GM19193 (cell line): ENCODE measurements around the gene MTCH1.

Experiments used
- POLR2A ChIP-seq: IDR thresholded peaks from 4 replicates; pipeline ENCODE4 v1.6.1; 2011; ENCODE audit not compliant: insufficient read depth, insufficient read length; ENCODE audit errors: extremely low read depth

Gene MTCH1

DNA sequence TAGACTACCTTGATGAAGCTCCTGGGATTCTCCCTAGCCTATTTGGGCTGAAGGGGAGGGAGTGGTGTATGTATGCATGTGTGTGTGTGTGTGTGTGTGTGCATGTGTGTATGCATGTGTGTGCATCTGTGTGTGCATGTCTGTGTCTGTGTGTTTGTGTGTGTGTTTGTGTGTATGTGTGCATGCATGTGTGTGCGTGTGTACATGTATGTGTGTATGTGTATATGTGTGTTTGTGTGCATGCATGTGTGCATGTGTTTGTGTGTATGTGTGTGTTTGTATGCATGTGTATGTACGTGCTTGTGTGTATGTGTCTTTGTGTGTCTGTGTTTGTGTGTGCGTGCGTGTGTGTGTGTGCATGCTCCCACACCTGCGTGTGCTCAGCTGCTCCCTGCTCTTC, 34.8 kb upstream of the MTCH1 start:
- no peak for TF ChIP-seq POLR2A

DNA sequence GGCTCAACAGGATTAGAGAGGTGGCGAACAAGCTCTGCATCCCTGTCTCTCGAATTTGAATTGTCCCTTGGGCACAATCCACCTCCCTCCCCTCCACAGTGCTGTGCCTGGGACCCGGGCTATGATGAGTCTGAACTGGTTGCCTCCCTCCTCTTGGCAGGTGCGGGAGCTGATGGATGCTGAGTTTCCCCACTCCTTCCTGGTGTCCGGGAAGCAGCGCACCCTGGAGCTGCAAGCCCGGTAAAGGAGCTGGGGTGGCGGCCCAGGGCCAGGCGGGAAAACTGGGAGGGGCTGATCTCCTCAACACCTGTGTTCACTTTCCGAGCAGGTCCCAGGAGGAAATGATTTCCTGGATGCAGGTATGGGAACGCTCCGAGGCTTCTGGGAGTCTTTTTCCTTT, 34.4 kb upstream of the MTCH1 start:
- no peak for TF ChIP-seq POLR2A

DNA sequence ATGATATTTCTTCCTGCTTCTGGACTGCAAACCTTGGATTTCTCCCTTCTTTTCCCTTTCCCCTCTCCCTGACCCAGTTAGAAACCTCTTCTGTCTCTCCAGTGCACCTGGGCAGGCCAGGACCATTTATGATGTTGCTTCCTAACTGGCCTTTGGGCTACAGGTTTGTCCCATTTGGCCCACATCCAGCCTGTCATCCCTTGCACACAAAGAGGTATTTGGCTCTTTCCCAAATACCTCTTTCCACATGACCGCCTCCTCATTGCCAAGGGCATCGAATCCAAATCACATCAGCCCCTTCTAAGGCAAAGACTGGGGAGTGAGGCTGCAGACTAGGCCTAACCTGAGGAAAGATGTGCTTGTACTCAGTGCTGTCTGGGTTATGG, 33.1 kb upstream of the MTCH1 start:
- TF ChIP-seq POLR2A = no peak

DNA sequence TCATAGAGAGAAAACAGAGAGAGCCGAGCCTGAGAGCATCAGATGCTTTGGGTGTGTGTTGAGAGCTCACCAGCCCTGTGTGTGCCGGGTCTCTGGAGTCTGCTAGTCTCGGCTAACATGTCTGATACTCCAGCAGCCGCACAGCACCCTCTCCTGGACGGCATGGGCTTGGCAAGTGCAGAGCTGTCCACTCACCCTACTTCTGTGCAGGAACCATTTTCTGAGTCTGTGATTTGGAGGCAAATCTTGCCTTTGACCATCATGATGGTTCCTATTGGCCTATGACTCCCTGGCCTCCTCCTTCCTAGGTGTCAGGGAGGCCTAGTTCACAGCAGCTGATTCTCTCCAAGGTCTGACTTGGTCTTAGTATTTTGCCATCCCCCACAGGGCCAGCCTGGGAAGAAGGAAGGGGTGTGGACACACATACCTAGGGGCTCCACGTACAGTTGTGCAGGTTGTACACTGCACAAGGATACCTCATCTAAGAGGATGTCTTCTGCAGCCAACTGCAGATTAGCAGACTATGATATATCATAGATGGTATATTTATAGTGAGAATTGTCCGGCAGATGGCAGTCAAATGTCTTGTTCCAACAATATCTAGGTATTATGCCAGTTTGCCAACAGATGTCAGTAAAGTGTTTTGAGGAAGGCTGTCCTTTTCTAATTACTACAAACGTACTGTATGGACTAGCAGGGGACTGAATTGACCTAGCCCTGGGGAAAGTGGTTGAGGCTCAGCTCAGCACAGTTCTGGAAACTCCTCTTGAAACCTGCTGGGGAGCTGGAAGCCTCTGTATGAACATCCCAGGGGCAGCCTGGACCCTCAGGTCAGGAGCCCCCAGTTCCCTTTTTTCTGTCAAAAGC, 32.4 kb upstream of the MTCH1 start:
- TF ChIP-seq POLR2A = no peak

- TF ChIP-seq POLR2A = no peak
These were observed 31.7 kb upstream of the MTCH1 start for GRCh38 chr6:37017606-37018197.

- TF ChIP-seq POLR2A = no peak
These were observed 31.0 kb upstream of the MTCH1 start for GRCh38 chr6:37016995-37017394.

DNA sequence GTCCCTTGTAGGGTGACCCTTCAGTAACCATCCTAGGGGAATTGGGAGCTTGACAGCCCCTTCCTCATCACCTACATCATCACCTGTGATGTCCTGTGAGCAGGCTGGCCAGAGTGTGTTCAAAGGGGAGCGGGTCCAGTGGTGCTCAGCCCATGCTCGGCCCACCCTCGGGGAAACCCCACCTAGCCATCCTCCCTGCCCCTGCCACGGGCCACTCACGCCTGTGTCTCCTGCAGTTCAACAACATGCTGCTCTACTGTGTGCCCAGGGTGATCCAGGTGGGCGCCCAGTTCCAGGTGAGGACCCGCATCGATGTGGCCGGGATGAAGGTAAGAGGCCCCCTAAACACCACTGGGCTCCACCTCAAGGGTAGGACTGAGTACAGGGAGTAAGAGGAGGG, 29.5 kb upstream of the MTCH1 start:
- TF ChIP-seq POLR2A = no peak

- no peak for TF ChIP-seq POLR2A
These were observed 28.7 kb upstream of the MTCH1 start for GRCh38 chr6:37014667-37015066.

DNA sequence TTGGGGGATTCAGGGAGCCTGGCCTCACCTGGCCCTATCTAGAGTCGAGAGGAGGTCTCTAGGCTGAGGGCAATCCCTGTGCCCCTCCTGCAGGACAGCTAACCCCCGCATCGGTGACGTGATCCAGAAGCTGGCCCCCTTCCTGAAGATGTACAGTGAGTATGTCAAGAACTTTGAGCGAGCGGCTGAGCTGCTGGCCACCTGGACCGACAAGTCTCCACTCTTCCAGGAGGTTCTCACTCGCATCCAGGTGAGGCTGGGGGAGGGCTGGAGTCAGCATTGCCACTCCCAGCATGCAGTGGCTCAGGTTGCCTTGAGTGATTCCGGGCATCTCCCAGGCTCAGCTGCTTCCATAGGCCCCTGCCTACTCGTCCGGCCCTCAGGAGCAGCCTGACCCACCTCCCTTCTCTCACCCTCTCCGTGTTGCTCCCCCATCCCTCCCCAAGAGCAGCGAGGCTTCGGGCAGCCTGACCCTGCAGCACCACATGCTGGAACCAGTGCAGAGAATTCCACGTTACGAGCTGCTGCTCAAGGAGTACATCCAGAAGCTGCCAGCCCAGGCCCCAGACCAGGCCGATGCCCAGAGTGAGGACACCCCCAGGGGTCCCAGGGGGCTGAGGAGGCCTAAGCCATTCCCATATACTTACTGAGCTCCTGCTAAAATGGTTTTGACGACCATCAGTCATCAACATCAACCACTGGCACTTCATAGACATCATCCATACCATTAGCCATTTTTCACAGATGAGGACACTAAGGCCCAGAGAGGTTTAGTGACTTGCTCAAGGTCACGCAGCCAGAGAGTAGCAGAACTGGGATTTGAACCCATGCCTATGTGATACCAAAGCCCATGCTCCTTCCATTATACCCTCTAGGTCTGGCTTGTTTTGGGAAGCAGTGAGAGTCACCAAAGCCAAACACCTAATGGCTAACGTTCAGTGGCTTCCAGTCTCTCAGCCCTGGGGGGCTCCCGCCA, 27.8 kb upstream of the MTCH1 start:
- no peak for TF ChIP-seq POLR2A

DNA sequence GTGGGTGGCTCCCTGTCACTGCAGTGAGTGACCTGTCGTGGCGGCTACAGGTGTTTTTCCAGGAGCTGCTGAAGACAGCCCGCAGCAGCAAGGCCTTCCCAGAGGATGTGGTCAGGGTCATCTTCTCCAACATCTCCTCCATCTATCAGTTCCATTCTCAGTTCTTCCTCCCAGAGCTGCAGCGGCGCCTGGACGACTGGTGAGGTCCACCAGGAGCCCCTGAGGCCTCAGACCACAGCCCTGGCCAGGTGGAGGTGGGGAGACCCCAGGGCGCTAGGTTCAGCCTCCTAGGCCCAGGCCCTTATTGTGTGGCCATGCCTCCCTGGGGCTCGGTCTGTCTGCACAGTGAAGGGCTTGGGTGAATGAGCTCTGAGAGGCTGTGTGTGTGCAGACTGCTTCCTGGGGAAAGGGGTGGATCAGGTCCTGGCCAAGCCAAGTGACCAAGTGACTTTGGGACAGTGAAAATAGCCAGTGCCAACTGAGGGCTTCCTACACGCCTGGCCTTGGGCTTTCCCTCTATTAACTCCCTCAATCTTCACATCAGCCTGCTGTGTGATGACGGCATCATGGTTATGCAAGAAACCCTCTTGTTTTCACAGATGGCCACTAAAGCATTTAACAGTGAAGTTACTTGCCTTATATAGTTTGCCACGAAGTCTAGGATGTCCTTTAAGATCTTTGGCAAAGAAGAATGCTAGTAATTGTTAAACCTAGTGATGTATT, 25.8 kb upstream of the MTCH1 start:
- TF ChIP-seq POLR2A = no peak

GRCh38 chr6:37010402-37010892, 24.5 kb upstream of the MTCH1 start:
- TF ChIP-seq POLR2A = no peak

DNA sequence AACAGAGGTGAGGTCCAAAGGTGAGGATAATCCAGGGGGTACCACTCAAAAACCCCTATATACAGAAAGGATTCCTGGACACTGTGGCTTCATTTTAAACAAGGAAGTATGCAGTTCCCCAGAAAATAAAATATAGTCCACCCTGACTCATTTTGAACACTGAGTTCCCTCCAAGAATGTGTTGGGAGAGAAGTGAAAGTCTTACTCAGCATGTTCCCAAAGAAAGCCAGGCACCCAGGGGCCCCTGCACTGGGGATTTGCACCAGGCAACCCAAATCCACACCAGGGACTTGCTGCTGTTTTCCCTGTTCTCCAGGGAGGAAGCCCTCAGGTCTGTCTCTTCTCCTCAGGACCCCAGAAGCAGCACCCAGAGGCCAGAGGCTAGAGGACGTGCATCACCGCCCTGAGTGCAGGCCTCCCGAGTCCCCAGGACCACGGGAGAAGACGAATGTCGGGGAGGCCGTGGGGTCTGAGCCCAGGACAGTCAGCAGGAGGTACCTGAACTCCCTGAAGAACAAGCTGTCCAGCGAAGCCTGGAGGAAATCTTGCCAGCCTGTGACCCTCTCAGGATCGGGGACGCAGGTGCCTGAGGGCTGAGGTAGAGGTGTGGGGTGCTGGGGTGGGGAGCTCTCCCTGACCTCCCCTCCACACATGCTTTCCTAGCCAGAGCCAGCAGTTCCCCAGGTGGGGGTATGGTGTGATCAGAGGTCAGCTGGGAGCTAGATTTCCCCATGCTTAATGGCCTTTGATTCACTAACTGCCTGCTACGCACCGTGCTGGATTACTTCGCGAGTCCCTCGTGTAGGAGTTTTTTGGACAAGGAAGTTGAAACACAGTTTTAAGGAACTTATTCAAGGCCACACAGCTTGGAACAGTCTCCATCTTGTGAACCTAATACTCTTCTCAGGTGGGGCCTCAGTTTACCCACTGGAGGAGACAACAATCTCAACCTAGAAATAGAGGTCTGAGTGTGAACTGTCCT, 22.8 kb upstream of the MTCH1 start:
- no peak for TF ChIP-seq POLR2A

GRCh38 chr6:37007340-37008043, 21.5 kb upstream of the MTCH1 start:
- peak; percentile 34 for TF ChIP-seq POLR2A
